H1 (cell line): ENCODE measurements around the gene NUAK1. TPM values are rescaled to one million over a fixed set of nuclear protein-coding genes. Genes with fewer than 3 reads are reported as not detected.

Source experiments
- FOSL1 ChIP-seq: IDR thresholded peaks from 2 replicates; pipeline ENCODE4 v1.6.1; 2011; ENCODE audit warnings: mild to moderate bottlenecking, low read depth, low read length, moderate library complexity; ENCODE audit not compliant: insufficient read depth
- JUND ChIP-seq: IDR thresholded peaks from 2 replicates; pipeline ENCODE4 v1.6.1; 2011; ENCODE audit warnings: mild to moderate bottlenecking, improper control_type of control experiment, low read length
- RBBP5 ChIP-seq: IDR thresholded peaks from 2 replicates; pipeline ENCODE4 v1.7.1; 2012; ENCODE audit warnings: low read depth, mild to moderate bottlenecking, inconsistent platforms, low read length, moderate library complexity, borderline replicate concordance
- SRF ChIP-seq: IDR thresholded peaks from 2 replicates; pipeline ENCODE4 v1.6.1; 2011; ENCODE audit warnings: mild to moderate bottlenecking, low read depth, low read length, moderate library complexity
- polyA plus RNA-seq, 7 experiments: library from polyadenylated mRNA; depleted of rRNA in 3 of 7; stranded (reverse) in 5 of 7; unstranded in 2 of 7; fragments of >200 nt in 5 of 7; fragments of 200-250 nt in 2 of 7; gene quantifications; 1 replicate in 5 of 7; 2 replicates in 1 of 7; 4 replicates in 1 of 7; pipeline versions ENCODE4 v1.2.1 to v1.2.3, GENCODE V29; 2011 to 2013; ENCODE audit warnings: missing spikeins in 2 of 7, mixed read lengths in 2 of 7
- total RNA-seq: library from RNA; stranded (reverse); fragmentation: NEBNext Ultra II Directional; extraction: Animal tissue kit (Norgen Biotek cat#: 25700); gene quantifications from 2 replicates; pipeline ENCODE4 v1.2.1, GENCODE V29; 2021

Gene NUAK1
- total and polyA plus RNA-seq, 2 of the 8 experiments (the other 6 are each of a cell fraction or from before 2014, with no cell fraction given) = 6.7 to 18.2 TPM

GRCh38 chr12:106029532-106029931 is 109.2 kb downstream of the NUAK1 start (continued):
- TF ChIP-seq RBBP5 = no peak
- no peak for TF ChIP-seq JUND
- no peak for TF ChIP-seq FOSL1
- no peak for TF ChIP-seq SRF
